ENCODE results near the gene GSTM2. TPM values are rescaled to one million over a fixed set of nuclear protein-coding genes. Genes with fewer than 3 reads are reported as not detected.

The GSTM2 gene
- total RNA-seq, 4 donors from 2014 or later, result 10.4 to 93.7 (median 42.2) TPM

DNA sequence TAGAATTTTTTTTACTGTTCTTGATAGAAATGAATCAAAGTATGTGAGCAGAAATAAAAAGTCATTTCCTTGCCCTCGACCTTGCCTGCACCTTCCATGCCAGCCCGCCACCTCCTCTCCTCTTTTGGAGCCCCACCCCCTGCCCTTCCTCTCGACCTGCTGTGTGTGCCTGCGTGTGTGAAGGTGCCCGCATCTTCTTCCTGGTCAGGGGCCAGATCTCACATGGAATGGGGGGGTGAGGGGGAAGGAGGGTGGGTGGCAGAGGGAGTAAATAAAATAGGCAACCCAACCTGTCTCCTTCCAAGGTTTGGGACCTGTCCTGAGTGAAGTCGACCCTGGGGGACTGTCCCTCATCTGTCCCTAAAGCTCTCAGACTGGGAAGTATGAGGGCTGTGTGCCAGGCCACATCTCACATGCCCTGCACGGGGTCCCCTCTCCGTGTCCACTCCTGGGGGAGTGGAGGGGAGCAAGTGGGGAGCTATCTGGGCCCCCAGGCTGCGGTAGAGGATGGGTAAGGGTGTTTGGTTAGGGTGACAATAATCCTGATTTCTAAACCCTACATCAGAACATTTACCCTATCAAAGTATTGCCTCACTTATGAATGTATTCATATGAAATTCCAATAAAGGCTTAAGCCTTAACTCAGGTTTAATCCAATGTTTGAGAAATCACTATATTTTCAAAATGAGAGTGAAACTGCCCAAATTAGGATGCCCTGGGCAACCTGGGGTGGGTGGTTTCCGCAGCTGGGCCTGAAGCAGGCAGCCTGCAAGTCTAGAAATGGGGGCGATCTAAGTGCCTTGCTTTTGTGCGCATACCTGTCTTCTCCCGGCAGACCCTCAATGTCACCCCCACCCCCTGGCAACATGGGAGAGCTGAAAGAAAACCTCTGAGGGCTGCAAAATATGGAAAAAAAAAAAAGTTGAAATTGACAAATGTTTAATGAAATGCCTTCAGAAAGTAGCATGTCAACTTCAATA is 32.8 kb upstream of the GSTM2 start:
- no peak for ATAC-seq
- Histone ChIP-seq H3K4me1 (peaks cover 0 to 58% (median 11%) of the 10 kb centered on the region in 3 donors), H3K36me3 (peaks cover 0 to 18% of the 10 kb centered on the region in 2 donors), H3K27me3 (no peaks in the 10 kb centered on the region), H3K4me3 (no peak overlapping the region), H3K27ac (no peak overlapping the region), H3K9me3 (no peaks in the 10 kb centered on the region)
- TF ChIP-seq POLR2A (IDR thresholded peaks at IDR 0.05), result no peak
- no peak for TF ChIP-seq POLR2AphosphoS5 (IDR thresholded peaks at IDR 0.05)
- WGBS, 2 donors (ENCODE audit: low coverage in 1 of 2), result 74 to 80% methylated on average over 2 to 6 of the region's 13 CpGs

- no peaks in the 10 kb centered on the region for H3K27me3 ChIP-seq
- no peaks in the 10 kb centered on the region for H3K9me3 ChIP-seq
- H3K4me3 ChIP-seq, result no peak overlapping the region
- 53% methylated on average over 2 of the region's 2 CpGs; no CpG with 5 or more reads in 1 of the 2 donors for WGBS, 2 donors (ENCODE audit: low coverage in 1 of 2)
- H3K36me3 ChIP-seq, result peaks cover 0 to 13% of the 10 kb centered on the region in 2 donors
- peaks cover 0 to 58% (median 15%) of the 10 kb centered on the region in 3 donors for H3K4me1 ChIP-seq
- TF ChIP-seq POLR2AphosphoS5 (IDR thresholded peaks at IDR 0.05) (no peak), EP300 (IDR thresholded peaks at IDR 0.05) (no peak)
- no peak for ATAC-seq
- H3K27ac ChIP-seq, result no peak overlapping the region
These were observed 32.0 kb upstream of the GSTM2 start for GRCh38 chr1:109635862-109636200.

DNA sequence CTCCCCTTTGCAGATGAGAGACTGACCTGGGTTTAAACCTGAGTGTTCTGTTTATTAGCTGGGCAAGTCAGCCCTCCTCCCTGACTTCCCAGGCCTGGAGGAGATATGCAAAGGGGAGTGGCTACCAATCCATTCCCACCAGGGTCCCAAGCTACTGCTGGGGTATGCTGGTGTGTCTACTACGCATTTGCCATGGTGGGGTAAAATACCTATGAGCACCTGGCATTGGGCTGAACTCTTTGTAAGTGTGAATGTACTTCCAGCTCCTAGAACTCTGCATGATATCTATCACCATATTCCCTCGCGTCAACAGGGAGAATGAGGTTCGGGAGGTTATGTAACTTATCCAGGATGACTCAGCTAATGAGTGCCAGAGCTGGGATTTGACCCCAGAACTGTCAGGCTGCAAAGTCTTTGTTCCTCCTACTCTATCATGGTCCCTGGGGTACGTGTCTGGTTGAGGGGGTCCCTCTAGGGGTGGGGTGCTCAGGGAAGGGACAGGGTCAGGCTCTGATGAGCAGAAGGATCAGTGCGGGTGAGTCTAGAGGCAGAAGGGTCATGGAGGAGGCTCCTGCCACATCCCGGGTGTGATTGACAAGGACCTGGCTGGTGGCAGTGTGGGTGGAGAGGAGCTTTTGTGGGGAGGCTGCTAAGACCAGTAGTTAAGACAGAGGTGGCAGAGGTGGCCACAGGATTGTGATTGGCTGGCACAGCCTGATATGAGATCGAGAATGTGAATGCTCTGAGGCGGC is 31.5 kb upstream of the GSTM2 start:
- peaks cover 0 to 53% (median 15%) of the 10 kb centered on the region in 3 donors for H3K4me1 ChIP-seq
- peaks cover 0 to 8% of the 10 kb centered on the region in 2 donors for H3K36me3 ChIP-seq
- 42 to 76% methylated on average over 3 to 6 of the region's 9 CpGs for WGBS, 2 donors (ENCODE audit: low coverage in 1 of 2)
- H3K27ac ChIP-seq, result peak overlapping the region in 1 of 4 donors; percentile 6
- H3K27me3 ChIP-seq, result no peaks in the 10 kb centered on the region
- H3K9me3 ChIP-seq, result no peaks in the 10 kb centered on the region
- H3K4me3 ChIP-seq, result no peak overlapping the region
- ATAC-seq, result peak; percentile 57
- TF ChIP-seq, protein P1, sequence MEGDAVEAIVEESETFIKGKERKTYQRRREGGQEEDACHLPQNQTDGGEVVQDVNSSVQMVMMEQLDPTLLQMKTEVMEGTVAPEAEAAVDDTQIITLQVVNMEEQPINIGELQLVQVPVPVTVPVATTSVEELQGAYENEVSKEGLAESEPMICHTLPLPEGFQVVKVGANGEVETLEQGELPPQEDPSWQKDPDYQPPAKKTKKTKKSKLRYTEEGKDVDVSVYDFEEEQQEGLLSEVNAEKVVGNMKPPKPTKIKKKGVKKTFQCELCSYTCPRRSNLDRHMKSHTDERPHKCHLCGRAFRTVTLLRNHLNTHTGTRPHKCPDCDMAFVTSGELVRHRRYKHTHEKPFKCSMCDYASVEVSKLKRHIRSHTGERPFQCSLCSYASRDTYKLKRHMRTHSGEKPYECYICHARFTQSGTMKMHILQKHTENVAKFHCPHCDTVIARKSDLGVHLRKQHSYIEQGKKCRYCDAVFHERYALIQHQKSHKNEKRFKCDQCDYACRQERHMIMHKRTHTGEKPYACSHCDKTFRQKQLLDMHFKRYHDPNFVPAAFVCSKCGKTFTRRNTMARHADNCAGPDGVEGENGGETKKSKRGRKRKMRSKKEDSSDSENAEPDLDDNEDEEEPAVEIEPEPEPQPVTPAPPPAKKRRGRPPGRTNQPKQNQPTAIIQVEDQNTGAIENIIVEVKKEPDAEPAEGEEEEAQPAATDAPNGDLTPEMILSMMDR (IDR thresholded peaks at IDR 0.05), result no peak
- TF ChIP-seq POLR2AphosphoS5 (IDR thresholded peaks at IDR 0.05), result peak; percentile 28
- TF ChIP-seq POLR2A (IDR thresholded peaks at IDR 0.05), result no peak
- no peak for TF ChIP-seq EP300 (IDR thresholded peaks at IDR 0.05)

DNA sequence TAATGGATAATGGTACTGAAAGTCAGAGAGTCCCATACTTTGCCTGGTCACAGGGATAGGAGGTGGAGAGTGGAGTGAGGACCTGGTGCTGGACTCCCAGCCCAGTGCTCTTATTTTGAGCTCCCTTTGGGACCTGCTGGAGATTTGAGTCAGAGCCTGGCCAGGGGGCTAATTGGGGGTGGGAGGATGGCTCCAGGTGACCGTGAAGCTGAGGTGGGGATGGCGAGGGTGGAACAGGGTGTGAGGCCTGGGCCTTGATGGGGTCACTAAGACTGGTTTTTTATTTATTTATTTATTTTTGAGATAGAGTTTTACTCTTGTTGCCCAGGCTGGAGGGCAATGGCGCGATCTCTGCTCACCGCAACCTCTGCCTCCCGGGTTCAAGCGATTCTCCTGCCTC is 30.4 kb upstream of the GSTM2 start:
- Histone ChIP-seq H3K4me1 (peaks cover 0 to 42% (median 15%) of the 10 kb centered on the region in 3 donors), H3K9me3 (no peaks in the 10 kb centered on the region), H3K27me3 (no peaks in the 10 kb centered on the region), H3K36me3 (no peaks in the 10 kb centered on the region), H3K4me3 (no peak overlapping the region), H3K27ac (no peak overlapping the region)
- TF ChIP-seq EP300 (IDR thresholded peaks at IDR 0.05), result no peak
- TF ChIP-seq POLR2AphosphoS5 (IDR thresholded peaks at IDR 0.05), result no peak
- TF ChIP-seq, protein P1 (IDR thresholded peaks at IDR 0.05), result no peak
- no peak for TF ChIP-seq POLR2A (IDR thresholded peaks at IDR 0.05)
- WGBS, 2 donors (ENCODE audit: low coverage in 1 of 2), result 95 to 98% methylated on average over 7 of the region's 7 CpGs
- no peak for ATAC-seq

- Histone ChIP-seq H3K36me3 (no peaks in the 10 kb centered on the region), H3K4me1 (peaks cover 0 to 39% (median 17%) of the 10 kb centered on the region in 3 donors), H3K4me3 (no peak overlapping the region), H3K27ac (no peak overlapping the region), H3K27me3 (no peaks in the 10 kb centered on the region), H3K9me3 (no peaks in the 10 kb centered on the region)
- WGBS, 2 donors (ENCODE audit: low coverage in 1 of 2), result 100% methylated on average over 1 to 3 of the region's 9 CpGs
- TF ChIP-seq POLR2AphosphoS5 (IDR thresholded peaks at IDR 0.05), result no peak
- TF ChIP-seq, protein P1 (IDR thresholded peaks at IDR 0.05), result no peak
- TF ChIP-seq EP300 (IDR thresholded peaks at IDR 0.05), result no peak
- no peak for TF ChIP-seq POLR2A (IDR thresholded peaks at IDR 0.05)
- no peak for ATAC-seq
These were observed 28.6 kb upstream of the GSTM2 start for GRCh38 chr1:109639063-109639840.
